Esophagus squamous epithelium (tissue), 4 donors: Measurements from ENCODE around the gene PLA2R1.

Experiments
- CTCF ChIP-seq, 6 experiments: fragments of 450-650 bp in 4 of 6; fragments of 200-600 bp in 2 of 6; sonication (generic) in 2 of 6; IDR thresholded peaks; one replicate each; pipeline ENCODE4 v1.5.1; 2016 to 2019; ENCODE audit warnings: antibody characterized with exemption in 6 of 6, mild to moderate bottlenecking in 4 of 6, moderate library complexity in 4 of 6
- POLR2A ChIP-seq, 4 donors: fragments of 450-650 bp; IDR thresholded peaks; one replicate each; pipeline ENCODE4 v1.6.1; 2017; ENCODE audit warnings: antibody characterized with exemption in 4 of 4, mild to moderate bottlenecking in 4 of 4, moderate library complexity in 3 of 4

GRCh38 chr2:159989249-159989648, 73.2 kb downstream of the PLA2R1 start:
- no peak for TF ChIP-seq CTCF (IDR thresholded peaks at IDR 0.05)
- no peak for TF ChIP-seq POLR2A (IDR thresholded peaks at IDR 0.05)
